Measurements from ENCODE around the gene CDC14A.

Gene CDC14A

GRCh38 chr1:100383743-100384405 is 31.6 kb downstream of the CDC14A start:
- no peak overlapping the region for H3K4me3 ChIP-seq (IDR thresholded peaks at IDR 0.05; ENCODE audit: insufficient read depth, low read depth, low read length)
- no peak overlapping the region for H3K9ac ChIP-seq
- H3K27me3 ChIP-seq (ENCODE audit: insufficient read depth, low read depth), result no peaks in the 10 kb centered on the region
- no peak overlapping the region for H3K4me2 ChIP-seq
- no peak for TF ChIP-seq CTCF (conservative IDR thresholded peaks at IDR 0.05; ENCODE audit: low read depth, low read length)
- H4K20me1 ChIP-seq (ENCODE audit: insufficient read depth), result no peaks in the 10 kb centered on the region
- no peaks in the 10 kb centered on the region for H3K79me2 ChIP-seq (ENCODE audit: insufficient read depth, low read depth)
- peaks cover 18% of the 10 kb centered on the region for H3K4me1 ChIP-seq (ENCODE audit: low read depth, poor library complexity, severe bottlenecking)
- no peaks in the 10 kb centered on the region for H3K36me3 ChIP-seq (ENCODE audit: insufficient read depth)
- H3K27ac ChIP-seq, result no peak overlapping the region
- no peak overlapping the region for H2AFZ ChIP-seq (ENCODE audit: low read depth)

GRCh38 chr1:100387209-100387608 is 34.9 kb downstream of the CDC14A start:
- Histone ChIP-seq H3K36me3 (ENCODE audit: insufficient read depth) (no peaks in the 10 kb centered on the region), H3K79me2 (ENCODE audit: insufficient read depth, low read depth) (no peaks in the 10 kb centered on the region), H3K27ac (no peak overlapping the region), H4K20me1 (ENCODE audit: insufficient read depth) (no peaks in the 10 kb centered on the region), H3K4me2 (no peak overlapping the region), H3K4me1 (ENCODE audit: low read depth, poor library complexity, severe bottlenecking) (peaks cover 39% of the 10 kb centered on the region), H3K27me3 (ENCODE audit: insufficient read depth, low read depth) (no peaks in the 10 kb centered on the region), H2AFZ (ENCODE audit: low read depth) (no peak overlapping the region), H3K9ac (no peak overlapping the region), H3K4me3 (IDR thresholded peaks at IDR 0.05; ENCODE audit: insufficient read depth, low read depth, low read length) (no peak overlapping the region)
- TF ChIP-seq CTCF (conservative IDR thresholded peaks at IDR 0.05; ENCODE audit: low read depth, low read length), result no peak

GRCh38 chr1:100387657-100388350 is 35.5 kb downstream of the CDC14A start:
- H4K20me1 ChIP-seq (ENCODE audit: insufficient read depth), result no peaks in the 10 kb centered on the region
- no peak overlapping the region for H3K9ac ChIP-seq
- peaks cover 39% of the 10 kb centered on the region for H3K4me1 ChIP-seq (ENCODE audit: low read depth, poor library complexity, severe bottlenecking)
- no peak overlapping the region for H3K27ac ChIP-seq
- no peak overlapping the region for H3K4me3 ChIP-seq (IDR thresholded peaks at IDR 0.05; ENCODE audit: insufficient read depth, low read depth, low read length)
- no peaks in the 10 kb centered on the region for H3K27me3 ChIP-seq (ENCODE audit: insufficient read depth, low read depth)
- no peaks in the 10 kb centered on the region for H3K79me2 ChIP-seq (ENCODE audit: insufficient read depth, low read depth)
- H3K36me3 ChIP-seq (ENCODE audit: insufficient read depth), result no peaks in the 10 kb centered on the region
- TF ChIP-seq CTCF (conservative IDR thresholded peaks at IDR 0.05; ENCODE audit: low read depth, low read length), result no peak
- H2AFZ ChIP-seq (ENCODE audit: low read depth), result no peak overlapping the region
- no peak overlapping the region for H3K4me2 ChIP-seq

GRCh38 chr1:100390531-100390930 is 38.2 kb downstream of the CDC14A start:
- Histone ChIP-seq H2AFZ (ENCODE audit: low read depth) (no peak overlapping the region), H3K9ac (no peak overlapping the region), H3K4me2 (peak overlapping the region; percentile 13; the same call in 1 of the 2 replicates), H3K4me1 (ENCODE audit: low read depth, poor library complexity, severe bottlenecking) (peaks cover 39% of the 10 kb centered on the region), H3K36me3 (ENCODE audit: insufficient read depth) (no peaks in the 10 kb centered on the region), H3K27me3 (ENCODE audit: insufficient read depth, low read depth) (no peaks in the 10 kb centered on the region), H3K4me3 (IDR thresholded peaks at IDR 0.05; ENCODE audit: insufficient read depth, low read depth, low read length) (no peak overlapping the region), H3K27ac (no peak overlapping the region), H4K20me1 (ENCODE audit: insufficient read depth) (no peaks in the 10 kb centered on the region), H3K79me2 (ENCODE audit: insufficient read depth, low read depth) (no peaks in the 10 kb centered on the region)
- TF ChIP-seq CTCF (conservative IDR thresholded peaks at IDR 0.05; ENCODE audit: low read depth, low read length), result no peak
